ENCODE data around the gene VN1R4. TPM values are rescaled to one million over a fixed set of nuclear protein-coding genes. Genes with fewer than 3 reads are reported as not detected.

The VN1R4 gene
- total and polyA plus RNA-seq, 2 donors (not counting 3 experiments of a cell fraction or from before 2014, with no cell fraction given), result not detected

DNA sequence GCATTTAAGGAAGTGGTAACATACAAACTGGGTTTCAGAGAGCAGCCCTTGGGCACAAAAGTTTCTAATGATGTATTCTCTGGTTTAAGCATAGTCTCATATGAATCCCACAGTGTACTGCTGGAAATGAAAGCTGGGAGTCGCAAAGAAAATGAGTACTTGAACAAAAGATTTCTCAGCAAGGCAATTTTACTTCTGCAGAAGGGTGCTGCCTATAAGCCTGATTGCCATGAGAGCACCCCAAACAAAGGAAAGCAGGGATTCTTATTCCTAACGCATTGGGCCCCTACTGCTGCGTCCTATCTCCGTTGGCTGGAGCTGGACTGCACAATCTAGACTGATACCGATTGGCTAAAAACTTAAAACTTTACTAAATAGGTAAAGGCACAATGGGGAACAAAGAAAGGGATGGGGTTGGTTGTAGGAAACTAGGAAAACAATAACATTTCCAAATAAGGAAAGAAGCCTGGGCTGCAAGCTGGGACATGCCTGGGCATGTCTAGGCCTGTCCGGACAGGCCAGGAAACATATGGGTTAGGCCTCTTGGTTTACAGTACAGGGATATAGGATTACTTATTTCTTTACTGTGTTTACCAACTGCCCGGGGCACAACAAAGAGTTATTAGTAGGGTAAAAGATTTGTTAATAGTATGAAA, 27.4 kb upstream of the VN1R4 start:
- Histone ChIP-seq H3K27me3 (ENCODE audit: control insufficient read depth in 2 of 2, insufficient read depth in 2 of 2, low read length in 2 of 2) (no peaks in the 10 kb centered on the region), H4K20me1 (replicated peaks; ENCODE audit: control insufficient read depth, extremely low read depth, insufficient read depth, low read length) (no peaks in the 10 kb centered on the region), H2AFZ (ENCODE audit: low read depth, low read length) (no peak overlapping the region), H3K4me1 (ENCODE audit: control insufficient read depth, extremely low read depth, insufficient read depth, low read length) (no peaks in the 10 kb centered on the region), H3K9me1 (replicated peaks; ENCODE audit: control insufficient read depth, extremely low read depth, insufficient read depth, low read length) (no peaks in the 10 kb centered on the region), H3K4me3 (replicated peaks in 1 of 3; ENCODE audit: insufficient read depth in 1 of 3, low read depth in 1 of 3, low read length in 3 of 3) (no peak overlapping the region), H3K9me3 (replicated peaks; ENCODE audit: control insufficient read depth, insufficient read depth, low read length) (peaks cover 3% of the 10 kb centered on the region), H3K36me3 (ENCODE audit: control insufficient read depth in 2 of 2, extremely low read depth in 1 of 2, insufficient read depth in 2 of 2, low read length in 2 of 2) (no peaks in the 10 kb centered on the region), H3K4me2 (ENCODE audit: insufficient read depth, low read length) (no peak overlapping the region), H3K27ac (ENCODE audit: insufficient read depth, low read depth, low read length) (no peak overlapping the region), H3K9ac (replicated peaks; ENCODE audit: extremely low read depth, insufficient read depth, low read length) (no peak overlapping the region), H3K79me2 (ENCODE audit: control insufficient read depth, insufficient read depth, low read length) (no peaks in the 10 kb centered on the region)
- no TSS peak for BruUV-seq (replicated peaks)
- DNase-seq (ENCODE audit: low read depth, low spot score) (peak; percentile 2), FAIRE-seq (no peak)
- dilution Hi-C loops (cut with MboI; ENCODE audit: extremely low pct_ligation_motif_present, low sequenced_read_pairs), result no loop called here
- intact Hi-C loops (cut with micrococcal nuclease), result no loop called here
- CTCF ChIA-PET, result no interaction called here
- TF ChIP-seq POLR2AphosphoS5 (IDR thresholded peaks at IDR 0.05; ENCODE audit: insufficient read depth, low read depth, low read length), result no peak
- TF ChIP-seq POLR2A (IDR thresholded peaks at IDR 0.05; ENCODE audit: low read depth, low read length), result no peak
- TF ChIP-seq MYC (IDR thresholded peaks at IDR 0.05; ENCODE audit: low read depth, low read length), result no peak
- TF ChIP-seq JUN (IDR thresholded peaks at IDR 0.05; ENCODE audit: borderline replicate concordance, insufficient read depth, insufficient read length, low read depth), result no peak
- no peak for TF ChIP-seq EZH2 (IDR thresholded peaks at IDR 0.05; ENCODE audit: borderline replicate concordance, low read depth, low read length, severe bottlenecking)
- no peak for TF ChIP-seq FOS (IDR thresholded peaks at IDR 0.05; ENCODE audit: borderline replicate concordance, insufficient read depth, low read length)
- TF ChIP-seq, protein P1, sequence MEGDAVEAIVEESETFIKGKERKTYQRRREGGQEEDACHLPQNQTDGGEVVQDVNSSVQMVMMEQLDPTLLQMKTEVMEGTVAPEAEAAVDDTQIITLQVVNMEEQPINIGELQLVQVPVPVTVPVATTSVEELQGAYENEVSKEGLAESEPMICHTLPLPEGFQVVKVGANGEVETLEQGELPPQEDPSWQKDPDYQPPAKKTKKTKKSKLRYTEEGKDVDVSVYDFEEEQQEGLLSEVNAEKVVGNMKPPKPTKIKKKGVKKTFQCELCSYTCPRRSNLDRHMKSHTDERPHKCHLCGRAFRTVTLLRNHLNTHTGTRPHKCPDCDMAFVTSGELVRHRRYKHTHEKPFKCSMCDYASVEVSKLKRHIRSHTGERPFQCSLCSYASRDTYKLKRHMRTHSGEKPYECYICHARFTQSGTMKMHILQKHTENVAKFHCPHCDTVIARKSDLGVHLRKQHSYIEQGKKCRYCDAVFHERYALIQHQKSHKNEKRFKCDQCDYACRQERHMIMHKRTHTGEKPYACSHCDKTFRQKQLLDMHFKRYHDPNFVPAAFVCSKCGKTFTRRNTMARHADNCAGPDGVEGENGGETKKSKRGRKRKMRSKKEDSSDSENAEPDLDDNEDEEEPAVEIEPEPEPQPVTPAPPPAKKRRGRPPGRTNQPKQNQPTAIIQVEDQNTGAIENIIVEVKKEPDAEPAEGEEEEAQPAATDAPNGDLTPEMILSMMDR (IDR thresholded peaks at IDR 0.05; ENCODE audit: extremely low read depth in 1 of 2, insufficient read depth in 1 of 2, low read depth in 1 of 2, low read length in 2 of 2), result no peak
- TF ChIP-seq, protein P2, sequence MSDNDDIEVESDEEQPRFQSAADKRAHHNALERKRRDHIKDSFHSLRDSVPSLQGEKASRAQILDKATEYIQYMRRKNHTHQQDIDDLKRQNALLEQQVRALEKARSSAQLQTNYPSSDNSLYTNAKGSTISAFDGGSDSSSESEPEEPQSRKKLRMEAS (IDR thresholded peaks at IDR 0.05; ENCODE audit: insufficient read depth, insufficient read length), result no peak
- TF ChIP-seq GATA2 (IDR thresholded peaks at IDR 0.05; ENCODE audit: insufficient read depth, insufficient read length, low read depth, low read length), result no peak
- POLR2A ChIA-PET, result no interaction called here
